ENCODE measurements around the gene F7.

- TF ChIP-seq, protein P1, sequence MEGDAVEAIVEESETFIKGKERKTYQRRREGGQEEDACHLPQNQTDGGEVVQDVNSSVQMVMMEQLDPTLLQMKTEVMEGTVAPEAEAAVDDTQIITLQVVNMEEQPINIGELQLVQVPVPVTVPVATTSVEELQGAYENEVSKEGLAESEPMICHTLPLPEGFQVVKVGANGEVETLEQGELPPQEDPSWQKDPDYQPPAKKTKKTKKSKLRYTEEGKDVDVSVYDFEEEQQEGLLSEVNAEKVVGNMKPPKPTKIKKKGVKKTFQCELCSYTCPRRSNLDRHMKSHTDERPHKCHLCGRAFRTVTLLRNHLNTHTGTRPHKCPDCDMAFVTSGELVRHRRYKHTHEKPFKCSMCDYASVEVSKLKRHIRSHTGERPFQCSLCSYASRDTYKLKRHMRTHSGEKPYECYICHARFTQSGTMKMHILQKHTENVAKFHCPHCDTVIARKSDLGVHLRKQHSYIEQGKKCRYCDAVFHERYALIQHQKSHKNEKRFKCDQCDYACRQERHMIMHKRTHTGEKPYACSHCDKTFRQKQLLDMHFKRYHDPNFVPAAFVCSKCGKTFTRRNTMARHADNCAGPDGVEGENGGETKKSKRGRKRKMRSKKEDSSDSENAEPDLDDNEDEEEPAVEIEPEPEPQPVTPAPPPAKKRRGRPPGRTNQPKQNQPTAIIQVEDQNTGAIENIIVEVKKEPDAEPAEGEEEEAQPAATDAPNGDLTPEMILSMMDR (IDR thresholded peaks at IDR 0.05; ENCODE audit: low read depth, low read length, poor library complexity, severe bottlenecking): no peak
- TF ChIP-seq EZH2phosphoT487 (IDR thresholded peaks at IDR 0.05; ENCODE audit: borderline replicate concordance, low read length): no peak
These were observed 41.6 kb downstream of the F7 start for GRCh38 chr13:113147206-113147605.

All from DOHH2 (cell line).